Effector memory CD8-positive, alpha-beta T cell (primary cell): ENCODE measurements around the gene HSF5.

Experiments
- ATAC-seq: fragments of 150-1000 bp; cut with Tn5 transposase; replicated peaks from 2 replicates; pipeline ENCODE4 v1.10.0; 2021; ENCODE audit warnings: mild to moderate bottlenecking, moderate library complexity
- DNase-seq, 3 experiments: peaks; one replicate each; pipeline ENCODE4 v3.0.0; 2021
- H3K27ac Mint-ChIP-seq, 2 donors: one replicate each; pipeline ENCODE4 v1.8.0; 2022; ENCODE audit warnings: mild to moderate bottlenecking in 2 of 2, mixed read lengths in 2 of 2, moderate library complexity in 2 of 2
- H3K27me3 Mint-ChIP-seq, 2 donors: one replicate each; pipeline ENCODE4 v1.8.0; 2022; ENCODE audit warnings: mixed read lengths in 2 of 2
- H3K36me3 Mint-ChIP-seq: one replicate; pipeline ENCODE4 v1.8.0; 2022; ENCODE audit warnings: mild to moderate bottlenecking, moderate library complexity, mixed read lengths; ENCODE audit not compliant: insufficient read depth
- H3K4me1 Mint-ChIP-seq, 2 donors: one replicate each; pipeline ENCODE4 v1.8.0; 2022; ENCODE audit warnings: low read depth in 2 of 2, mixed read lengths in 2 of 2
- H3K4me3 Mint-ChIP-seq, 2 donors: one replicate each; pipeline ENCODE4 v1.8.0; 2022; ENCODE audit warnings: mild to moderate bottlenecking in 2 of 2, mixed read lengths in 2 of 2, moderate library complexity in 2 of 2
- H3K9me3 Mint-ChIP-seq, 2 donors: one replicate each; pipeline ENCODE4 v1.8.0; 2022; ENCODE audit warnings: mixed read lengths in 2 of 2

The HSF5 gene

DNA sequence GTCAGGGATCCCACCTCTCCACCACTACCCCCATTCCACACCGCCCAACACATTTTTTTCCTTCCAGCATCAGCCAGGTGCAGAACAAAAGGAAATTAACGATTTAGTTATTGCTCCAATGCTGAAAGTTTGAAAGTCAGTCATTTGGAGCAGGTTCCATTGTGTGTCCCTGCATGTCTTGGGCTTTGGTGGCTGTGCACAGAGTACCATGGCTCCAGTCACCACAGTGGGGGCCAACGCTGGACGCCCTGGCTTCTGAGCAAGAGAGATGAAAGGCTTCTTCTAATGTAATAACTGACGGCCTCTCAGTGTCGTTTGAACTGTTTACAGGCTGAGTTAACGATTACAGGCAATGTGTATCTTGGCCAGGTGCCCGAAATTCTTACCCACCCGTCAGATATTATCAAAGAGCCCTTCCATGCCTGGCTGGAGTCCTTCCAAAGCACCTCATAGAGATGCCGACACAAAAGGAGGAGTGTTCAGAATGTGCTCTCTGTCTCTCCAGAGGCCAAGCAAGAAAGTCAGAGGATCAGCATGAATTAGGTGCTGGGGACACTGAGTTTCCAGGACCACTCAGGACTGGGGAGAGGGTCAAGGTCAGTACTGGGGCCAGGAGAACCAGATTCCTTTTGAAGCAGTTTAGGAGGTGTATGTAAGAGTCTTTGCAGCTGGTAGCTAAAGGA is 96.8 kb downstream of the HSF5 start:
- H3K9me3 Mint-ChIP-seq: no peaks in the 10 kb centered on the region
- no peaks in the 10 kb centered on the region for H3K36me3 Mint-ChIP-seq
- H3K27ac Mint-ChIP-seq: no peak overlapping the region
- H3K27me3 Mint-ChIP-seq: no peaks in the 10 kb centered on the region
- no peak overlapping the region for H3K4me3 Mint-ChIP-seq
- H3K4me1 Mint-ChIP-seq: peaks cover 0 to 14% of the 10 kb centered on the region in 2 donors
- ATAC-seq: no peak
- DNase-seq: no peak

DNA sequence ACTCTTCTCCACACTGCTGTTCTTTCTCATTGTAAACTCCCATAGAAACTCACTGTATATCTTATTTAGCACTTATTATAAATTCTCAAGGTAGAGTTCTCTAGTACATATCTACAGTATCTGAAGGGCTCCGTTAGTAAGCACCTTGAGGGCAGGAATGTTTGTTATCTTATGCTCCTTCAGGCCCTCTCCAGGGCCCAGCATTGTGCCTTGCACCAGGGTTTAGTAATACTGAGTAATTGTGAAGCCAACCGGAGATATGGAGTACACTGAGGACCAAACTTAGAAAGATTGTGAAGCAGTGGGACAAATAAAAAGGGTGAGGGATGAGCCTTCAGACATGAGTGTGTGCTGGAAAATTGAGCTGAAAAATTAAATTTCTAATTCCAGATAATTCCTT is 97.3 kb downstream of the HSF5 start:
- no peak overlapping the region for H3K4me3 Mint-ChIP-seq
- H3K9me3 Mint-ChIP-seq: no peaks in the 10 kb centered on the region
- no peaks in the 10 kb centered on the region for H3K27me3 Mint-ChIP-seq
- H3K27ac Mint-ChIP-seq: no peak overlapping the region
- peaks cover 0 to 14% of the 10 kb centered on the region in 2 donors for H3K4me1 Mint-ChIP-seq
- no peak for ATAC-seq
- H3K36me3 Mint-ChIP-seq: no peaks in the 10 kb centered on the region
- no peak for DNase-seq

DNA sequence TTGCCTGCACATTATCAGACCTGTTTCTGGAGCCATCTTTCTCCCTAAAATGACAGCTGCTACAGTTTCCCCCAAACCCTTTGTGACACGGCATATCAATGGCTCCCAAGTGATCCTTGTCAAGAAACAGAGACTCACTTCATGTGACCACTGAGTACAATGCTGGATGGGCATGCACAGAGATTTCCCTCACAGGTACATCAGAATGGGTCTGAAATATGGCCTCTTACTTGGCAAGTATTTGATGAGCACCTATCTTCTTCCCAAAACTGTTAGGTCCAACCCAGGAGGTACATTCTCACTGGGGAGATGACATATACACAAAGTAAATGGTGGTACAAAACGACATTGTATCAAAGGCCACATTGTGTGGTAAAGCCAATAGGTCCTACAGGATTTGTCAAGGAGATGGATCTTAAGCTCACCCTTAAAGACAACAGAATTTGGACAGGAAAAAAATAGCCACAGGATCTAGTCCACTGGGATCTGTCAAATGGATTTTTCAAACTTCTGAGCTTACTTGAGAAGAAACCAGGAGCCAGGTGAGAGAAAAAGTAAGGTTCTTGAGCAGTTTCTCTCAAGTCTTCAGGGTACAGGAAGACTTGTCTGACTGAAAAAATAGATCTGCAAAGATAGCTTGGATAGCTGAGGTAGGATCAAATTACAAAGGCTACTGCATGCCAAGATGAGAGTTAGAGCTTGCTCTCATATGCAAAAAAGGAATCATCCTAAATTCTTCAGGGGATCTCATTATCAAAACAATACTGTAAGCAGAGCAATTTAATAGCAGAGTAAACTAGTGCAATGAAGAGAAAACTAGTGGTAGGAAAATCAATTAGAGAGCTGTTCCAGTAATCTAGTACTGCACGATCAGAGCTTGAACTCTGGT is 99.7 kb downstream of the HSF5 start:
- Mint-ChIP-seq H3K27ac (peak overlapping the region in 1 of 2 donors; percentile 30), H3K4me3 (no peak overlapping the region), H3K9me3 (no peaks in the 10 kb centered on the region), H3K4me1 (peaks cover 0 to 14% of the 10 kb centered on the region in 2 donors), H3K36me3 (no peaks in the 10 kb centered on the region), H3K27me3 (no peaks in the 10 kb centered on the region)
- no peak for ATAC-seq
- DNase-seq: no peak

DNA sequence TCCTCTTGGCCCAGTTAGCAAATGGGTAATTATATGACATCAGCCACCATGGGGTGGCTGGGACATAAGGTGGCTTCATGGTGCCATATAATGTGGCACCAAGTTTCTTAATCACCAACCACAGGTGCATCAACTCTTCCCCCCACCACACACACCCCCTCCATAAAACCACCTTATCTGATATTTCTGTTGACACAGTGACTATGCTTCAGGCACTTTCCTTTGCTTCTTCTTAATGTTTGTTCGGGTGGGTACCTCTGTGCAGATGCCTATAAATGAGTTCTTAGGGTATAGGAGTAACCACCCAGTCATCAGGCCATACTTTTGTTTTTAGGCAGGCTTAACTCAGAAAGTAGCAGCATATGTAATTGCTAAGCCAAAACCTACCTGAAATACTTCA is 100.4 kb downstream of the HSF5 start:
- peak in 2 of 3 experiments; percentile 11 to 17 for DNase-seq
- ATAC-seq: peak; percentile 98
- Mint-ChIP-seq H3K9me3 (no peaks in the 10 kb centered on the region), H3K4me3 (no peak overlapping the region), H3K4me1 (peaks cover 0 to 14% of the 10 kb centered on the region in 2 donors), H3K27me3 (no peaks in the 10 kb centered on the region), H3K36me3 (no peaks in the 10 kb centered on the region), H3K27ac (peak overlapping the region in 1 of 2 donors; percentile 30)

DNA sequence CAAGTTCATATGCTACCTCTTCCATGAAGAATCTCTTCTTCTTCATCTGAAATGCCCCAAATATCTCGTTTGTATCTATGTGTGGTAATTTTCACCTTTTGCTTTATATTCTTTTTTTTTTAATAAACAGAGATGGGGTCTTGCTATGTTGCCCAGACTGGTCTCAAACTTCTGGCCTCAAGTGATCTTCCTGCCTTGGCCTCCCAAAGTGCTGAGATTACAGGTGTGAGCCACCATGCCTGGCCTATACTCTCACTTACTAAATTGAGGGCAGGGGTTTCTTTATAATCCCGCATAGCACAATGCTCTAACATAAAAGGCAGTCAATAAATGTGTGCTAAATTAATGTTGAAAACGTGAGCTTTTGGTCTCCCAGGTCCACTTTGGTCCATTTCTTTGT is 101.5 kb downstream of the HSF5 start:
- Mint-ChIP-seq H3K27ac (no peak overlapping the region), H3K9me3 (no peaks in the 10 kb centered on the region), H3K4me1 (peaks cover 10 to 25% of the 10 kb centered on the region in 2 donors), H3K27me3 (no peaks in the 10 kb centered on the region), H3K36me3 (no peaks in the 10 kb centered on the region), H3K4me3 (no peak overlapping the region)
- ATAC-seq: no peak
- no peak for DNase-seq

DNA sequence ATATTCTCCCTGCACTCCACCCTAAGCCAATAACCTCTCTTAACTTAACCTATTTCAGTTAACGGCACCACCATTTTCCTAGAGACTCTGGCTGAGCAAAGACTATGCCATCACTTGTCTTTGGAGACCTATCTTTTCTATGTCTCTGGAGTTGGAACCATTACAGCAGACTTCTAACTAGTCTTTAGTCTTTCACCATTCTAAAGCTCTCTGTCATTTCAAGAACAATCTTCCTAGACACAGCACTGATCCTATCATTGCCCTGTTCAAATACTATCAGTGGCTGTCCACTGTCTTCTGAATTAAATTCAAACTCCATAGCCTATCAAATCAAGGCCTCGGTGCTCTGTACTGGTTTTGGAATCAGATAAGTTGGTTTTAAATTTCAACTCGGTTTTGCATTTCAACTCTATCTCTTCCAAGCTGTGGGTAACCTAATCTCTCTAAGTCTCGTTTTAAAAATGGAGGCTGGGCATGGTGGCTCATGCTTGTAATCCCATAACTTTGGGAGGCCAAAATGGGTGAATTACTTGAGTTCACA is 102.8 kb downstream of the HSF5 start:
- DNase-seq: no peak
- no peaks in the 10 kb centered on the region for H3K36me3 Mint-ChIP-seq
- no peak overlapping the region for H3K4me3 Mint-ChIP-seq
- H3K9me3 Mint-ChIP-seq: no peaks in the 10 kb centered on the region
- ATAC-seq: no peak
- H3K27ac Mint-ChIP-seq: no peak overlapping the region
- no peaks in the 10 kb centered on the region for H3K27me3 Mint-ChIP-seq
- peaks cover 20 to 32% of the 10 kb centered on the region in 2 donors for H3K4me1 Mint-ChIP-seq

DNA sequence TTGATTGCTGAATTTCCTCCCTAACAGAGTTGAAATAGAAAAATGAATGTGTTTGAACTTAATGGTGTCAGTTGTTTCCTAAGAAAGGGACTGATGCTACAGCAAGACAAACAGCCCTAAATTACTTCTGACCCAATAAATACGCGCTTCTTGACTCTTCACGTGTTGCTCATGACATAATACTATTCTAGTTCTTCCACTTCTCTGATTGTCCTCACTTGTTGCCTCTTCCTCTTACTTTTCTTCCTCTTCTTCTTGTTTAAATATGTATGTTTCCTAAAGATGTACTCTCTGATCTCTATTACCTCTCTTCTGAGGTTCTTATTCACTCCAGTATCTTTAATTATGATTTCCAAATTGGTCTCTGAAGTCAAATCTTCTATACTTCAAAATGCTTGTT is 103.3 kb downstream of the HSF5 start:
- DNase-seq (no peak), ATAC-seq (no peak)
- H3K4me1 Mint-ChIP-seq: peaks cover 22 to 32% of the 10 kb centered on the region in 2 donors
- no peaks in the 10 kb centered on the region for H3K36me3 Mint-ChIP-seq
- H3K4me3 Mint-ChIP-seq: no peak overlapping the region
- no peaks in the 10 kb centered on the region for H3K9me3 Mint-ChIP-seq
- H3K27ac Mint-ChIP-seq: no peak overlapping the region
- H3K27me3 Mint-ChIP-seq: no peaks in the 10 kb centered on the region

DNA sequence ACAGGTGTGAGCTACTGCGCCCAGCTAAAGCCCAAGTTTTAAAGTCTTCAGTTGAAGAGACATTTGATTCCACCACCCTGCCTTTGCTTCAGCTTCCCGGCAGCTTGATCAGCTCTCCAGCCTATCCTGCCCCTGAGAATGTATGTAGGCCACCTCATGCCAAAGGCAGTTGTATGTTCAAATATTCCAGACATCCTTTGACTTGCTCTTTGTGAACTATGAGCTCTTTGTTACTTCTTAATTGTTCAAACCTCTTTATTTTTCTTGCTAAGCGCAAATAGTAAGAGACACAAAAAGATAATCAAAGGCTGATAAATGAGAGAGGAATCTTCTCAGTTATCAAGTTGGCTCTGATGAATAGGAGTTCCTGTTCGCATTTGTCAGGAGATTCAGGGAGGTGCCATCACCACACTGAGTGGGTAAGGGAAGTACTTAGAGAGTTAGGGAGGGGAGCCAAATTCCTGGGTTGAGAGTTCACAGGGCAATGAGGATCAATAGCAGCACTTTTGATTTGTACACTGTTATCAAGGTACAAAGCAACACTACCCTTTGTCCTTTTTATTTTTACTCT is 104.2 kb downstream of the HSF5 start:
- H3K27ac Mint-ChIP-seq: peak overlapping the region; percentile 14 to 47
- H3K36me3 Mint-ChIP-seq: no peaks in the 10 kb centered on the region
- H3K4me1 Mint-ChIP-seq: peaks cover 30 to 38% of the 10 kb centered on the region in 2 donors
- no peak for DNase-seq
- H3K27me3 Mint-ChIP-seq: no peaks in the 10 kb centered on the region
- H3K4me3 Mint-ChIP-seq: no peak overlapping the region
- H3K9me3 Mint-ChIP-seq: no peaks in the 10 kb centered on the region
- no peak for ATAC-seq

DNA sequence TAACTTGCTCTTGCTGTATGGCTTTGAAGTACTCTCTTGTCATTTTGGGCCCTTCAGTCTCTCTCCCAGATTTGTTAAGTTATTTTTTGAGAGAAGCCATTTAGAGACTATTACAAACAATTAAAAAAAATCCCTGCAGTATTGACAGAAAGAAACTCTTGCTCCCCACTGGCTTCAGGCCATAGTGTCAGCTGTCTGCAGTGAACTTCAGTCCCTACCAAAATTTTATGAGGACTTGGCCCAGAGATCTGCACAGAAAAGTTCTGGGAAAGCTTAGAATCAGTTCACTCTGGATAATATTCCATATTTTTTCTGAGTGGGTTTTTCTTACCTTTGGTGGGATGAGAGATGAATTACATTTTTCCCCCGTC is 105.4 kb downstream of the HSF5 start:
- DNase-seq (no peak), ATAC-seq (no peak)
- peaks cover 3% of the 10 kb centered on the region for H3K36me3 Mint-ChIP-seq
- no peak overlapping the region for H3K4me3 Mint-ChIP-seq
- no peaks in the 10 kb centered on the region for H3K27me3 Mint-ChIP-seq
- H3K27ac Mint-ChIP-seq: peak overlapping the region; percentile 2 to 89
- H3K4me1 Mint-ChIP-seq: peaks cover 30 to 31% of the 10 kb centered on the region in 2 donors
- no peaks in the 10 kb centered on the region for H3K9me3 Mint-ChIP-seq

DNA sequence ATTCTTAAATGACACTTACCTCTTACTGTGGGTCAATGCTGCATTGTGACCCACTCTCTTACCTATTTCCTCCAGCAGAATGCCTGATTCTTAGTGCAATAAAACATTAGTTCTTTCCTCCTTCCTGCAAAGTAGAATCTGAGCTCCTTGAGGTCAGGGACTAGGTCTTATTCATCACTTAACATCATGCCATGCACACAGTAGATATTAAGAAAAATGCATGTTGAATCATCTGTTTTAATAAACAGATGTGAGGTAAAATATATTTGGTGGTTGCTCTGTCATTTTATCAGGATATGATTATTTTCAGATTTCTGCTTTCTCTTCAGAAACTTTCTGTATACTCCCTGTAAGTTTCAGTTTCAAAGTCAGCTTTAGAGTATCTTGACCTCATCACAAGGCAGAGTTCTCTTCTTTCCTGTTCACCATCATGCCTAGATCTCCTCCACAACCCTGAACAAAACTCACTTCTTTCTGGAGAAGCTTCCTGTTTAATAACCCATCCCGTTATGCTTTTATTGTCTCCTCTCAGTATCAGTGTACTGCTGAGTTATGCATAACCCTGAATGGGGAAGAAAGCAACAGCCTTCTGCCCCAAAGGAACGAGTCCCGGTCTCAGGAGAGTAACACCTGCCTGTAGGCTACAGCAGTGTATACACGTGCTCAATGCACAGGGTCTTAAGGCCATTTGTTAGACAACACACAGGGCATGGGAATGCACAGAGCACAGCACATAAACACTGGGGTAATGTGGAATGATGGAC is 105.9 kb downstream of the HSF5 start:
- H3K36me3 Mint-ChIP-seq: peaks cover 3% of the 10 kb centered on the region
- H3K4me3 Mint-ChIP-seq: peak overlapping the region; percentile 26 to 51
- DNase-seq (no peak), ATAC-seq (peak; percentile 56)
- peaks cover 29 to 34% of the 10 kb centered on the region in 2 donors for H3K4me1 Mint-ChIP-seq
- H3K27me3 Mint-ChIP-seq: no peaks in the 10 kb centered on the region
- H3K27ac Mint-ChIP-seq: peak overlapping the region; percentile 2 to 89
- H3K9me3 Mint-ChIP-seq: no peaks in the 10 kb centered on the region

DNA sequence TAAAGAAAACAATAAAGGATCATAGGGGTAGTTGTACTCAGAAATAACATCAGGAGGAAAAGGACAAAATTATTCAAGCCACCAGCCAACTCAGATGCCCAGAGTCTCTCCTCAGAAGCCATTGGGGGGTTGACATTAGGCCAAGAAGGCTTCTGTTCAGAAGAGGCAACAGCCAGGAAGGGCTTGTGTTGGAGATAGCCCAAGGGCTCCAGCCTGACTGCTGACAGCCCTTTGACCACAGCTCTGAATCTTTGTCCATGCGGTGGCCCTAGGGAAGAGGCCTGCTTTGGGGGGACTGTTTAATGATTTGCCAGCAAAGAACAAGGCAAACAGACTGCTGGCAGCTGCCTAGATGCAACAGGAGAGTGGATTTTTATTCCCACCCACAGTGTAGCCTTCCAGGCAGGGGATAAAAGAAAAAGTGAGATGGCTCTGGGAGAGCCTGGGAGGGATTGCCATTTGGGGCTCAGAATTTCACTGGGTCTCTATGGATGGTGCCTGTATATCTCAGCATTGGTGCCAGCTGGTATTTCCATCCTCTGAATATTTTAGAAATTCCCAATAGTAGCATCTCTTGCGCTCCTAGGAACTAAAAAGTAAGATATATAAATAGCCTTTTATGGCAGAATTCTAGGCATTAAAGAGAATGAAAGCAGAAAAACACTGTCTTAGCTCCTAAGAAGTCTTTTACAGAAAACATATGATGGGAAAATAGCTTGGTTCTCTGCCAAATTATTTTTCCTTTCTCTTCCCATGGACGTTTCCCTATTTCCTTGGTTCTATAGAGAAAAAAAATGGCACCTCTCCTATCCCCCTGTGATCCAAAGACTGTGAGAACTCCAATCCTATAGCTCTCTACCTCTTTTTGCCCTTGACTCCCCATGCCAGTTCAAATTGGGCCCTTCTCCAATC is 106.8 kb downstream of the HSF5 start:
- no peaks in the 10 kb centered on the region for H3K27me3 Mint-ChIP-seq
- ATAC-seq (no peak), DNase-seq (no peak)
- peak overlapping the region in 1 of 2 donors; percentile 51 for H3K4me3 Mint-ChIP-seq
- H3K36me3 Mint-ChIP-seq: peaks cover 3% of the 10 kb centered on the region
- H3K27ac Mint-ChIP-seq: peak overlapping the region; percentile 64 to 89
- peaks cover 25 to 36% of the 10 kb centered on the region in 2 donors for H3K4me1 Mint-ChIP-seq
- H3K9me3 Mint-ChIP-seq: no peaks in the 10 kb centered on the region
